Measurements from ENCODE around the gene USP14. TPM values are rescaled to one million over a fixed set of nuclear protein-coding genes. Genes with fewer than 3 reads are reported as not detected.

Gene USP14
- total RNA-seq, 4 donors from 2014 or later: 25.9 to 56.4 (median 35.6) TPM

DNA sequence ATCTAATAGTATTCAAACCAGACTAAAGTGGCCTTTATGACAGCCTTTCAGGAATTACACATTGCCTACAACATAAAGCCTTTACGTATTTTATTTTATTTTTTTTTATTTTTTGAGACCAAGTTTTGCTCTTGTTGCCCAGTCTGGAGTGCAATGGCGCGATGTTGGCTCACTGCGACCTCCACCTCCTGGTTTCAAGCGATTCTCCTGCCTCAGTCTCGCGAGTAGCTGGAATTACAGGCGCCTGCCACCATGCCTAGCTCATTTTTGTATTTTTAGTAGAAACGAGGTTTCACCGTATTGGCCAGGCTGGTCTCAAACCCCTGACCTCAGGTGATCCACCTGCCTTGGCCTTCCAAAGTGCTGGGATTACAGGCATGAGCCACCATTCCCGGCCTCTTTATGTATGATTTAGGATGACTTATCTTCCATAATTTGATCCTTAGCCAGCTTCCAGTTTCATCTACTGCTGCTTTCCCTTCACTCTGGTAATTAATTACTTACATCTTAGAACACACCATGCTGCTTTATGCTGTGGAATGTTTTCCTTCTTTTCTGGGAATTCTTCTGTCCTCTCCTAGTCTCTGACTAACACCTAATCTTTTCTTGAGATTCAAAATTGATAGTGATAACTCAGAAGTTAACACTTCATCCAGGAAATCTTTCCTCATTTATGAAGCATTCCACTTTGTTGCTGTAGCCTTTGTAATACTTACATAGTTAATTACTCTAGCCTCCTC lies 2.6 kb downstream of the USP14 start:
- intact Hi-C loops (cut with DNase I): no loop called here
- Histone ChIP-seq H3K36me3 (peaks cover 7 to 12% of the 10 kb centered on the region in 2 donors), H3K9me3 (no peaks in the 10 kb centered on the region), H3K27ac (no peak overlapping the region), H3K4me1 (peaks cover 13 to 16% of the 10 kb centered on the region in 2 donors), H3K27me3 (no peaks in the 10 kb centered on the region), H3K4me3 (replicated peaks in 1 of 3) (no peak overlapping the region)
- 92 to 93% methylated on average over 11 of the region's 11 CpGs for WGBS, 2 donors
- no peak for DNase-seq
- TF ChIP-seq, protein P1, sequence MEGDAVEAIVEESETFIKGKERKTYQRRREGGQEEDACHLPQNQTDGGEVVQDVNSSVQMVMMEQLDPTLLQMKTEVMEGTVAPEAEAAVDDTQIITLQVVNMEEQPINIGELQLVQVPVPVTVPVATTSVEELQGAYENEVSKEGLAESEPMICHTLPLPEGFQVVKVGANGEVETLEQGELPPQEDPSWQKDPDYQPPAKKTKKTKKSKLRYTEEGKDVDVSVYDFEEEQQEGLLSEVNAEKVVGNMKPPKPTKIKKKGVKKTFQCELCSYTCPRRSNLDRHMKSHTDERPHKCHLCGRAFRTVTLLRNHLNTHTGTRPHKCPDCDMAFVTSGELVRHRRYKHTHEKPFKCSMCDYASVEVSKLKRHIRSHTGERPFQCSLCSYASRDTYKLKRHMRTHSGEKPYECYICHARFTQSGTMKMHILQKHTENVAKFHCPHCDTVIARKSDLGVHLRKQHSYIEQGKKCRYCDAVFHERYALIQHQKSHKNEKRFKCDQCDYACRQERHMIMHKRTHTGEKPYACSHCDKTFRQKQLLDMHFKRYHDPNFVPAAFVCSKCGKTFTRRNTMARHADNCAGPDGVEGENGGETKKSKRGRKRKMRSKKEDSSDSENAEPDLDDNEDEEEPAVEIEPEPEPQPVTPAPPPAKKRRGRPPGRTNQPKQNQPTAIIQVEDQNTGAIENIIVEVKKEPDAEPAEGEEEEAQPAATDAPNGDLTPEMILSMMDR (IDR thresholded peaks at IDR 0.05): no peak
- no peak for TF ChIP-seq POLR2A (IDR thresholded peaks at IDR 0.05)

DNA sequence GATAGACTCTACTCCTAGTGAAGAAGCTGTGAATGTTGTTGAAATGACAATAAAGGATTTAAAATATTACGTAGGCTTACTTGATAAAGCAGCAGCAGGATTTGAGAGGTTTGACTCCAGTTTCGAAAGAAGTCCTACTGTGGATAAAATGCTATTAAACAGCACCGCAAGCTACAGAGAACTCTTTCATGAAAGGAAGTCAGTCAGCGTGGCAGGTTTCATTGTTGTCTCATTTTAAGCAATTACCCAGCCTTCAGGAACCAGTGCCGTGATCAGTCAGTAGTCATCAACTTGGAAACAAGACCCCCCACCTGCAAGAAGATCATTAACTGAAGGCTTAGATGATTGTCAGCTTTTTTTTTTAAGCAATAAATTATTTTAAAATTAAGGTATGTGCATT lies 14.0 kb downstream of the USP14 start:
- intact Hi-C loops (cut with DNase I): no loop called here
- no peak overlapping the region for H3K27ac ChIP-seq
- WGBS, 2 donors: 88 to 94% methylated on average over 5 of the region's 5 CpGs
- TF ChIP-seq, protein P1 (IDR thresholded peaks at IDR 0.05): no peak
- TF ChIP-seq POLR2A (IDR thresholded peaks at IDR 0.05): no peak
- no peaks in the 10 kb centered on the region for H3K4me1 ChIP-seq
- peaks cover 11 to 13% of the 10 kb centered on the region in 2 donors for H3K36me3 ChIP-seq
- no peaks in the 10 kb centered on the region for H3K9me3 ChIP-seq
- no peaks in the 10 kb centered on the region for H3K27me3 ChIP-seq
- H3K4me3 ChIP-seq (replicated peaks in 1 of 3): no peak overlapping the region
- DNase-seq: no peak

DNA sequence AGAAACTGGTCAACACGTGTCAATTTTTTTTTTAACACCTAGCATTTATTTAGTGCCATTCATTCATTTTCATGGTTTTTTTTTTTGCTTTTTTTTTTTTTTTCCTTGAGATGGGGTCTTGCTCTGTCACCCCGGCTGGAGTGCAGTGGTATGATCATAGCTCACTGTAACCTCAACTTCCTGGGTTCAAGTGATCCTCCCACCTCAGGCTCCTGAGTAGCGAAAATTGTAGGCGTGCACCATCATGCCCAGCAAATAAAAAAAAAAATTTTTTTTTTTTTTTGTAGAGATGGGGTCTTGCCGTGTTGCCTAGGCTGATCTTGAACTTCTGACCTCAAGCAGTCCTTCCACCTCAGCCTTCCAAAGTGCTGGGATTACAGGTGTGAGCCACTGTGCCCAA lies 21.1 kb downstream of the USP14 start:
- Histone ChIP-seq H3K9me3 (no peaks in the 10 kb centered on the region), H3K27me3 (no peaks in the 10 kb centered on the region), H3K4me3 (replicated peaks in 1 of 3) (no peak overlapping the region), H3K27ac (no peak overlapping the region), H3K4me1 (no peaks in the 10 kb centered on the region), H3K36me3 (peaks cover 6 to 8% of the 10 kb centered on the region in 2 donors)
- intact Hi-C loops (cut with DNase I): no loop called here
- 90 to 95% methylated on average over 5 of the region's 5 CpGs for WGBS, 2 donors
- no peak for TF ChIP-seq POLR2A (IDR thresholded peaks at IDR 0.05)
- TF ChIP-seq, protein P1 (IDR thresholded peaks at IDR 0.05): no peak
- no peak for DNase-seq

DNA sequence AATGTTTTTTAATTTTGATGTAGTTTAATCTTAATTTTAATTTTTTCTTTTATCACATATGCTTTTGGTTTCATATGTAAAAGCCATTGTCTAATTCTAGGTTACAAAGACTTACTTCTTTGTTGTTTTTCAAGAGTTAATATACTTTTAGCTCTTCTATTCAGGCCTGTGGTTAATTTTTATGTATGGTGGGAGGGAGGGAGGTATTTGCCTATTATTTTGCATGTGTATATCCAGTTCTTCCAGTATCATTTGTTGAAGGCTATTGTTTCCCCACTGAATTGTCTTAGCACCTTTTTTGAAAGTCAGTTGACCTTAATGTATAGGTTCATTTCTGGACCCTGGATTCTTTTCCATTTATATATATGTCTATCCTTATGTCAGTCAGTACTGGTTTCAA lies 23.4 kb downstream of the USP14 start:
- Histone ChIP-seq H3K4me3 (replicated peaks in 1 of 3) (no peak overlapping the region), H3K27me3 (no peaks in the 10 kb centered on the region), H3K36me3 (peaks cover 6 to 12% of the 10 kb centered on the region in 2 donors), H3K27ac (no peak overlapping the region), H3K9me3 (no peaks in the 10 kb centered on the region), H3K4me1 (no peaks in the 10 kb centered on the region)
- no peak for TF ChIP-seq POLR2A (IDR thresholded peaks at IDR 0.05)
- TF ChIP-seq, protein P1 (IDR thresholded peaks at IDR 0.05): no peak
- no peak for DNase-seq
- intact Hi-C loops (cut with DNase I): no loop called here

DNA sequence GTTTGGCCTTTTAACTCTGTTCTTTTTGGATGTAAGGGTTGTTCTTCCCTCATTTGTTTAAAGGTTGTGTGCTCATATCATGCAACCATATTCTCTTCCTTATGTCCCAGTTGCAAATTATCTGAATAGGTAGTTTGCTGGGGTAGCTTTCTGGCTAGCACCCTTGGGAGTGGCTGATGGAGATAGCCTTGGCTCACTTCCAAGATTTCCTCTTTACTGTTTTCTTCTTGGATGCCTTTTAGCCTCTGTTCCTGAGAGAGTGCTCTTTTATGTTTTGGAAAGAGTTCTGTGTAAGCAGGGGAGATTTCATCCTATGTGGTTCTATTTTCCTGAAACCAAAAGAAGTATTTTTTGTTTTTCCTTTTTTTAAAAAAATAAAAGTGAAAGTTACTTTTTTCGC lies 25.4 kb downstream of the USP14 start:
- TF ChIP-seq POLR2A (IDR thresholded peaks at IDR 0.05): no peak
- TF ChIP-seq, protein P1 (IDR thresholded peaks at IDR 0.05): no peak
- Histone ChIP-seq H3K36me3 (peaks cover 6 to 12% of the 10 kb centered on the region in 2 donors), H3K27me3 (no peaks in the 10 kb centered on the region), H3K4me1 (no peaks in the 10 kb centered on the region), H3K9me3 (no peaks in the 10 kb centered on the region), H3K27ac (no peak overlapping the region), H3K4me3 (replicated peaks in 1 of 3) (no peak overlapping the region)
- no peak for DNase-seq
- 81 to 87% methylated on average over 1 of the region's 1 CpG for WGBS, 2 donors
- intact Hi-C loops (cut with DNase I): no loop called here
